Mesenteric fat pad (tissue), 1 donor: ENCODE data around the gene DENND1C. TPM values are rescaled to one million over a fixed set of nuclear protein-coding genes. Genes with fewer than 3 reads are reported as not detected.

ENCODE experiments used
- DNase-seq: peaks from one replicate; pipeline ENCODE4 v3.0.0-alpha.2; 2020; ENCODE audit warnings: low spot score
- total RNA-seq: library from RNA; stranded (reverse); fragmentation: NEBNext Ultra II Directional; extraction: Animal tissue kit (Norgen Biotek cat#: 25700); gene quantifications from one replicate; pipeline ENCODE4 v1.2.1, GENCODE V29; 2021
- donor health status: DM: yes; HTN: yes; CAD: no.

The DENND1C gene
- total RNA-seq, 1 donor from 2014 or later, result 4.5 TPM

DNA sequence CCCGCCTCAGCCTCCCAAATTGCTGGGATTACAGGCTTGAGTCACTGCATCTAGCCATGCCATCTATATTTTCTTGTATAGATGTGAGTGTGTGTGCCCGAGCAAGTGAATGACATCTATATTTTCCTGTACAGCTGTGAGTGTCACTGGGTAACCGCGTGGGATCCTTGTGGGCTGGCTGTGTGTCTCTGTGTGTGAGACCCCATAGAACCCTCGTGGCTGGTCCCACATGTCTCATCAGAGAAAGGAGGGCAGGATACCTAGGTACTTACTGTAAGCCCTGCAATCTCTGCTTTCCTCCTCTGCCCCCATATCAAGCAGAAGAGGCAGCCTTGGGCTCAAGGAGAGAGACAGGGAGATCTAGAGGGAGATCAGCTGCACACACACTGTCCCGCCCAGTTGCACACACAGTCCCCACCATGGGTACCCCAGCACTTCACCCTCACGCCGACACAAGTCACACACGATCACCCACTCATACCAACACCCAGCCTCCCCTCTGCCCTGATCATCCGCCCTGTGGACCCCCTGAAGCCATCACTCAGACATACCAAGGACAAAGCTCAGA lies 655 bp downstream of the DENND1C start:
- DNase-seq, result no peak

DNA sequence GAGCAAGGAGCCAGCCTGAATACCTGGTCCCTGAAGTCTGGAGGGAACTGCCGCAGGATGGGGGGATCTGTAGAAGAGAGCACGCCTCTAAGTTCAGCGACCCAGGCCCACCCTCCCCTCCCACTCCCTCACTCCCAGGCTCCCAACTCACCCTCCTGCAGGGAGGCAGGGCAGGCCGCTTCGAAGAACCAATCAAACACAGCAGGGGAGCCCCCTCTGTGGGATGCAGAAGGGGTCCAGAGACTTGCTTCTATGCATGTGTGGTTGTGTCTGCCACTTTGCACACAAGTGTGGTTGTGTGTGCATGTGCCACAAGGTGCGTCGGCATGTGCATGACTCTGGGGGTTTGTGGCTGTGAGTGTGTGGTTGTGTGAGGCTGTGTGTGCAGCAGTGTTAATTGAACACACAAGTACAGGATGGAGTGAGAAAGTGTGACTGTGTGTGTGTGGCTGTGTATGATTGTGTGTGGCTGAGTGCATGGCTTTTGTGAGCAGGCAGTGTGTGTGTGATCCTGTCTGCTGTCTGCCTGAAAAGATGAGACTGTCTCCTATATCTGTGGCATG lies 1.7 kb downstream of the DENND1C start:
- no peak for DNase-seq

DNA sequence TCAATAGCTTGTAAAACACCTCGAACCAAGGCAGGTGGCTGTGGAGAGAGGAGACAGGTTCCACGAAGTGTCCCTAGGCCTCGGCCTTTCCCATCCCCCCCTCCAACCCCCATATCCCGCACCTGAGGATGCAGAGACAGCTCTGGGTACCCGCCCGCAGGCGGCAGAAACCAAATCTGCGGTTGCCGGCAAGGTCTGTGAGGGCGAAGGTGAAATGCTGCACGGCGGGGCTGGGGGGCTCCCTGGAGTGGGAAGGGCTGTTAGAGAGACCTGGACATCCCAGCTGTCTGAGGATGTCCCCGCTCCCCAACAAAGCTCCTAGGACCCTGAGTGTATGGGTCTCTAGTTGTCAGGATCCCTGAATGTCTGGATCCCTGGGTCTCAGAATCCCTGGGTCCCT lies 2.8 kb downstream of the DENND1C start:
- DNase-seq, result no peak

GRCh38 chr19:6476896-6477431 lies 4.6 kb downstream of the DENND1C start:
- no peak for DNase-seq

- DNase-seq, result no peak
These were observed 5.3 kb downstream of the DENND1C start for GRCh38 chr19:6476155-6476895.

- DNase-seq, result no peak
These were observed 6.1 kb downstream of the DENND1C start for GRCh38 chr19:6475321-6476108.

- no peak for DNase-seq
These were observed 7.9 kb downstream of the DENND1C start for GRCh38 chr19:6473647-6474046.

- DNase-seq, result no peak
These were observed 8.9 kb downstream of the DENND1C start for GRCh38 chr19:6472713-6473112.

DNA sequence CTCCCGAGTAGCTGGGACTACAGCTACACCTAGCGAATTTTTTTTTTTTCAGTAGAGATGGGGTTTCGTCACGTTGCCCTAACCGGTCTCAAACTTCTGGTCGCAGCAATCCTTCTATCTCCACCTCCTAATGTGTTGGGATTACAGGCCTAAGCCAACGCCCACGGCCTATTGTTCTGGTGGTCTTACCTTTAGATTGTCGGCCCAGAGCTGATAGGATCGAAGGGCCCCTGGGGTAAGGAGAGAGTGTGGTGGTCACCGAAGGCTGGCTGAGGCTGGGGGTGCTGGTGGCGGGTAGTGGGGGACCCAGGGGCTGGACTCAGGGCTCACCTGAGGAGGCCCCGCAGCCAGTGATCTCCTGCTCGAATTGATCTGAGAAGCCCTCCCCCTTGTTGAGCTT lies 10.5 kb downstream of the DENND1C start:
- no peak for DNase-seq

DNA sequence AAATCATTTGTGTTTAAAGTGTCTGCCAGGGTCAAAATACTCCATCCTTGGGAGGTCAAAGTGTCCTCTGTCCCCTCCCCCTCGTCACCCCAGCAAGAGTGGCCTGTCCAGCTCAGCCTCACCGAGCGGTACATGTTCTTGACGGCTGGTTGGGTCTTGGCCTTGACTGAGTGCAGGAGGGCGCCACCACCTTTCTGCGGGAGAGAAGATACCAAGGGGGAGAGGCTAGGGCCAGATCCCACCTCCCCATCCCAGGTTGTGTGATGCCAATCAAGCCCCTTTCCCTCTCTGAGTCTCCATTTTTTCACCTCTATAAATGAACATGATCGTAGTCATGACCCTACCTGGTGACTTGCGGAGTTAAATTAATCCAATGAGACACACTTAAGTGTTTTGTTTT lies 11.4 kb downstream of the DENND1C start:
- DNase-seq, result no peak

DNA sequence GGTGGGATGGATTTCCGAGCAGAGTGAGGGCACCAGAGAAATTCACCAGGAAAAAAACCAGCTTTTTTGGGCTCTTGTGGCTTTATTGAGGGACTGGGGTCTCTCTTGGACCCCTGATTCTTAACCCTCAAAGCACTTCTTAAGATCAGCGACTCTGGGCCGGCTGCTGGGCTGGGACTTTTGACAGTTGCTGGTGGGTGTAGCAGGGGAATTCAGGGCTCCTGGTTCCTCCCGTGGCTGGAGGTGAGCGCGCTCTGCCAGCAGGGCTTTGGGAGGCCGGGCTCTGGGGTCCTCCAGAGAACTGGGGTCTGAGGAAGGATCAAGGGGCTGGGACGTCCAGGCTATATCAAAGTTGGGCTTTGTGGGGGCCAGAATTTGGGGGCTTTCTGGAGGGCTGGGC lies 14.2 kb downstream of the DENND1C start:
- no peak for DNase-seq

- no peak for DNase-seq
These were observed 14.9 kb downstream of the DENND1C start for GRCh38 chr19:6466526-6467248.

GRCh38 chr19:6465663-6466062 lies 15.9 kb downstream of the DENND1C start:
- no peak for DNase-seq

GRCh38 chr19:6465006-6465405 lies 16.6 kb downstream of the DENND1C start:
- DNase-seq, result no peak

- DNase-seq, result no peak
These were observed 17.3 kb downstream of the DENND1C start, which contains the start of gene CRB3 for GRCh38 chr19:6464070-6464873. TSS of gene CRB3 (plus strand) at chr19:6464271. CDS start at chr19:6464702, 431 bp downstream.

DNA sequence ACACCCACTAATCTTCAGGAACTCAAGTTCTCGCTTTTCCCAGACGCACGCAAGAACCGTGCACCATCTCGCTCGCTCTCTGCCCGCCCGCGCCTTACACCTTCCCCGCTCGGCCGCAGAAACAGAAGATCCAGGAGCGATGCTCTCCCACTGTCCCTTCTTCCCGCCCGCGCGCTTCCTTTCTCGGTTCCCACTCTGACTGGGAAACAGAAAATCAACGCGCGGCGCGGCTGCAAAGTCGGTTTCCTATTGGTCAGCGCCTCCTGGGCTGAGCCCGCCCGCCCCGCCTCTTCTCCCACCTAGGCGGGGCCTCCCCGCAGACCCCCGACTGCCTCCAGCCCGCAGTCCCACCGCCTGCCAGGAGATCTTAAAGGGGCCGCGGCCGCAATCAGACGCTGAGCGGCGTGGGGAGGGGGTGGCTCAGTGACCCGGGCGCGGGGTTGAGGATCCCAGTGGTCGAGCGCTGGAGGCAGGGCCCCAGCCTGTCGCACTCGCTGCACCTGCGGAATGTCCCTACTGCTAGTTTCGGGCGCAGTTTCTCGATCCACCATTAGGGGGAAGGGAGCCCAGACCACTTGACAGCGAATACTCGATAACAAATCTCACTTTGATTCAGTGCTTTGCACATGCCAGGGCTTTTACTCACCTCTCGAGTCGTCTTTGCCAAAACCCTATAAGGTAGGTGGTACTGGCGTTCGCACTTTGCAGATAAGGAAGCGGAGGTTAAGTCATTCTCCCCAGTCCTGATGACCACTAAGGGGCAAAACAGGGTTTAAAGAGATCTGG lies 21.3 kb downstream of the DENND1C start:
- DNase-seq, result peak; percentile 97

DNA sequence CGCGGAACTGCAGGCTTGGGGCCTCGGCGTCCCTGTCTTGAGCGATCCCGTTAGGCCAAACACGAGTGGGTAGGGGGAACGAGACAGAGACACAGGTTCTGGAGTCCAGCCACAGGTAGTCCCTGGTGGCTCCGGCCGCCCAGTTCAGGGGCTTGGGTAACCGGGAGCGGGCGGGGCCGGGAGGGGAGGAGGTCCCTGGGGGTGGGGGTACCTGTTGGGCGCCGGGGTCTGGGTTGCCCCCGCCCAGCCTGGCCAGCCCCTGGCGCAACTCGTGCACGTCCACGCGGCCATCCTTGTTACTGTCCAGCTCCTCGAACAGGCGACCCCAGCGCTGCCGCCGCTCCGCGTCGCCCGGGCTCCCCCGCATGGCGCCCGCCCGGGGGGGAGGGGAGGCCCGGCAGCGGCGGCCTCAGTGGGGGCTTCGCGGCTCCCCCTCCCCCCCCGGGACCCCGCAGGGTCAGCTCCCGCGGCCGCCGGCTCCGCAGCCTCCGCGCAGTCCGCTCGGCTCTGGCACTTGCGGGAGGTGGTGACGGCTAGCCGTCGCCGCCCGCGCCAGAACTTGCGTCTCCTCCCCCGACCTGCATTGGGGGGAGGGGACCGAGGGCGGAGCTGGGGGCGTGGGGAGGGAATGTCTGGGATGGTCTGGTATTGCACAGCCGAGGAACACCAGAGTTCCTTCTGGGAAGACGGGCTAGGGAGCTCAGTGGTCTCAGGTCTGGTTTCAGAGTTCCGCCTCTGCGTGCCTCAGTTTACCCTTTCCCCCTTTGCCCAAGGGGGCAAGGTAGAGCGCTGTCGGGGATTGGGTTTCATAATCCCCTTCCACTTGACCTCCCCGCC lies 22.1 kb downstream of the DENND1C start, which contains the start of gene SLC25A23:
SLC25A23 (minus strand) TSS at position 531 of the 837 bp plus-strand sequence; CDS start at position 367, 164 bp downstream.
- DNase-seq, result no peak

GRCh38 chr19:6458695-6459261 lies 22.8 kb downstream of the DENND1C start:
- DNase-seq, result no peak
